Measurements from ENCODE around the gene TNNT3.

Gene TNNT3

DNA sequence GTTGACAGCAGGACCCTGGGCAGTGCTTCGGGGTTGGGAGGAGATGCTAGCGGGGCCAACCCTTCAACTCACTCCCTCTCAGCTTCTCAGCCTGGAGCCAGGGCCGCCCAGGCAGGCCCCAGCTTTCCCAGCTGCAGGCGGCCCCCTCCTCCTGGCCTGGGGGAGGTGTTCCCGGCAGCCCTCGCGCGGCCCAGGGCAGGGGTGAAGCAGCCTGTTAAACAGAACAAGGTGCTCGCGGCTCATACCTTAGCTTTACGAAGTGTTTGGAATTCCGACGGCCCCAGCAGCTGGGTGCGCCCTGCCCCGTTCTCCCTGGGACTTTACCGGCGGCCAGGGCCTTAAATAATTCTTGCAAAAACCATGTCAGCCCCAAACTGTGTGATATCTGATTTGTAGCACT lies 44.8 kb downstream of the TNNT3 start:
- DNase-seq = no peak

- no peak for DNase-seq
These were observed 45.5 kb downstream of the TNNT3 start for GRCh38 chr11:1964955-1965354.

- no peak for DNase-seq
These were observed 47.0 kb downstream of the TNNT3 start for GRCh38 chr11:1966531-1966930.

DNA sequence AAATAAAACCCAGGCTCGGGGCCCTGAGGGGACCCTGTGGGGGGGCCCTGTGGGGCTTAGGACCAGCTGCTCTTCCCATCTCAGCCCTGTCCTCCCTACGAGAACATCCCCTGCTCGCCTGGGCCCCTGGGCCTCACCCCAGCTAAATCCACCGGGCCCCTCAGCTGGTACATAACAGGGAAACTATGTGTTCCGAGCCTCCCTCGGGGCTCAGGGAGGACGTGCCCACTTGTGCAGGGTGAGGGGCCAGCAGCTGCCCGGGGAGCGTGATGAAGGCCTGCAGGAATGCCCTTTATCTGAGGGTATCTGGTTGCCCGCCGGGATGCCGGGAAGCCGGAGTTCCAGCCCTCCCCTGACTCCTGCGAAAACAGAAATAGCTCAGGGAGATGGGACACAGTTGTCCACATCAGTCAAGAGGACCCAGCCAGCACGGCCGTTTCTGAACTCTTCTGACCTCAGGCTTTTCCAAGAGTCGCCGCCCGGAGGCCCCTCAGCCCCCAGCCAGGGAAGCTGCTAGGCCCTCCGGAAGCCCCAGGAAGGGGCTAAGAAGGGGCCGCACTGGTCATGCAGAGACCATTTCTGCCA lies 48.2 kb downstream of the TNNT3 start:
- no peak for DNase-seq

- DNase-seq = no peak
These were observed 49.0 kb downstream of the TNNT3 start for GRCh38 chr11:1968454-1969002.

- no peak for DNase-seq
These were observed 49.5 kb downstream of the TNNT3 start for GRCh38 chr11:1969035-1969434.

DNA sequence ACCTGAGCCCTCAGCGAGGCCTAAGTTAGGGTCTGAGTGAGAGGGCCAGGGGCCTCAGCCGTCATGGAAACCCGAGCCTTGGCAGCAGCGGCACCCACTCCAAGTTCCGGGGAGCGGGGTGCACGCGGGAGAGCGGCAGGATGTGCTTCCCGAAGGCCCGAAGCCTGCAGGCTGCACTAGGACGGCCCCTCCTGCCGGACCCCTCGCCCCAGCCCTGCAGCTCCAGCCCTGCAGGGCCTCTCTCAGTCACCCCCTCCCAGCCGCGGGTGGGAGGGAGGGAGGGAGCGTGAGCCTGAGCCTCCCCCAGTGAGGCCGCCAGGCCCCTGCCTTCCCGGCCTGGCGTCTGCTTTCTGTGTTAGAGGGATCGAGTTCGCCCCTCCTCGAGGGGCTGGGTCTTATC lies 50.3 kb downstream of the TNNT3 start:
- no peak for DNase-seq

GRCh38 chr11:1970956-1971355 lies 51.5 kb downstream of the TNNT3 start:
- no peak for DNase-seq

DNA sequence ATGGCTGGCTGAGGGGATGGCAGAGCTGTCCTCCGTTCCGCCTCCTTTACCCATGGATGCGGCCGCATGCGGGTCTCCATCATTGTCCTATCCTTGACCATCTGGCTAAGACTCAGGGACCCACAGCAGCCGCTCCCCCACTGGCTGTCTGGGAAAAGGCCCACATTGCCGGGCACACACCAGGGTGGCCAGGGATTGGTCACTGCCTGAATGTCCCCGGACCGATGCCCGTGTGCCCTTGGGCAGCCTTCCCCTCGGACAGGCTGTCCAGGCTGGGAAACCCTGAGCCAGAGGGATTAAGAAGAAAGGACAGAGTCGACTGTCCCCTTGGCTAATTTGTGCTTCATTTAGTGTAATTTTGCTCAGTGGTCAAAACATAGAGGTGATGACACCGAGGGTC lies 55.7 kb downstream of the TNNT3 start:
- DNase-seq = no peak

DNA sequence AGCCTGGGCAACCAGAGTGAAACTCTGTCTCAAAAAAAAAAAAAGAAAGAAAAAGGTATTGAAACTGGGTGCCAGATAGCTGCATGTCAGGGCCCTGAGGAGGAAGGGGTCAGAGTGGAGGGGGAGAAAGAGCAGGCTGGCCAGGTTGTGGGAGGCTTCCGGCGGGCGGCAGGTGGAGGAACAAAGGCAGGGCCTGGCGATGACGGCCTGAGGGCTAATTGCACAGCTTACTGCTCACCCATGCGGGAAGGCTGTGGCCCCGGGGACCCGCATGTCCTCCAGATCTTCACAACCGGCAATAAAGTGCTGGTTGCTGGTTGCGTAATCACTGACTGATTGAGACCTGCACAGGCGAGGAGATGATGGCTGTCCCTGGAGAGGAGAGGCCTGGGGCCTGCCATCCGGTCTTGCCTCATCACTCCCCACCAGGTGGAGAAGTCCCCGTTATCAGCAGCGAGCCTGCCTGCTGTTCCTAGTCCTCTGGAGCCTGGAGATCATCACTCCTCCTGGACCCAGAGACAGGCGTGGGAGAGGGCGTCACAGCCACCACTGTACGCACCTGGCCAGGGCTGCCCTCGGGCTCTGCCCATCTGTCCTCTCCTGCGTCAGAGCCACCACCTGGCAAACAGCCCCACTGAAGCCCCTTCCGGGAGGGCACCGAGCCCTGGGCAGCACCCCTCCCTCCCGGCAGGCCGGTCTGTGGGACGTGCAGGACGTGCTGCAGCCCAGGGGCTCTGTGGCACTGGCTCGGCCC lies 59.4 kb downstream of the TNNT3 start:
- DNase-seq = no peak

GRCh38 chr11:1979607-1980006 lies 60.1 kb downstream of the TNNT3 start:
- no peak for DNase-seq

DNA sequence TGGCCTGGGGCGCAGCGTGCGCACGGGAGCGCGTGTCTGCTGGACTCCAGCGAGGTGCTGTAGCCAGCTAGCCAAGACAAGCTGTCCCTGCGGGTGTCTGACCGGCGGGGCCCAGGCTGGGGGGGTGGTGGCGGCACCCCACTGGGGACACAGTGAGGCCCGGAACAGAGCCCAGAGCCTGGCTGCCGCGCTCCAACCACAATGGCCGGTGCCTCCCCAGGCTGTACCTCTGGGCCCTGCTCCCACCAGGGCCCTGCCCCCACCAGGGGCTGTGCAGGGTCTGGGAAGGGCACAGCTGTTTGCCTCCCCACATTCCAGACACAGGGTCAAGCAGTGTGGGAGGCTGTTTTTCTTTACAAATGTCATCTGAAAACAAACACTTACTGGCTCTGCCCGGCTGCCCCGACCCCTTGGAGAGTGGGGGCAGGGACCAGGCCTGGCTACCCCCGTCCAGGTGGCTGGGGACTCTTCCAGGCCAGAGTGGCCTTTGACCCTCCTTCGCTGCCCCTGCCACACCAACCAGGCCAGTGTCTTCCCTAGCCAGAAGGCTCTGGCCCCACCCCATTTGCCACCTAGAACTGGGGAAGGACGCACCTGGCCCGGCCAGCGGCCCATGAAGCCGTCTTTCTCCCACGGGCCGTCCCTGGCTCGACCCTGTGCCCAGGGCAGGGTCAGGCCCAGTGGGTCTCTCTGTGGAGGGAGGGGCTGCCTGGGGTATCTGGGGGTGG lies 63.5 kb downstream of the TNNT3 start:
- DNase-seq = no peak

GRCh38 chr11:1983601-1983961 lies 64.1 kb downstream of the TNNT3 start:
- no peak for DNase-seq

DNA sequence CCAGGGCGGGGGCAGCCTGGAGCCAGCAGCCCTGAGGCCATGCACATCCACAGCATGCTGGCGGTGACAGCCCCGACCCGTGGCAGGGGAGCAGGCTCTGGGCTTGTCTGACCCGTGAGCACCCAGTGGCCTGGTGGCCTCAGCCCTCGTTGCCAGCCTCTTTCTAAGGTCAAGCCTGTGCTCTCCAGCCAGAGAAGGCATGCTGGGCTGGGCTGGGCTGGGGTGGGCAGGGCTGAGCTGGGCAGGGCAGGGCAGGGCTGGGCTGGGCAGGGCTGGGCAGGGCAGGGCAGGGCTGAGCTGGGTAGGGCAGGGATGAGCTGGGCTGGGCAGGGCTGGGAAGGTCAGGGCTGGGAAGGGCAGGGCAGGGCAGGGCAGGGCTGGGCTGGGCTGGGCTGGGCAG lies 67.5 kb downstream of the TNNT3 start:
- DNase-seq = no peak

DNA sequence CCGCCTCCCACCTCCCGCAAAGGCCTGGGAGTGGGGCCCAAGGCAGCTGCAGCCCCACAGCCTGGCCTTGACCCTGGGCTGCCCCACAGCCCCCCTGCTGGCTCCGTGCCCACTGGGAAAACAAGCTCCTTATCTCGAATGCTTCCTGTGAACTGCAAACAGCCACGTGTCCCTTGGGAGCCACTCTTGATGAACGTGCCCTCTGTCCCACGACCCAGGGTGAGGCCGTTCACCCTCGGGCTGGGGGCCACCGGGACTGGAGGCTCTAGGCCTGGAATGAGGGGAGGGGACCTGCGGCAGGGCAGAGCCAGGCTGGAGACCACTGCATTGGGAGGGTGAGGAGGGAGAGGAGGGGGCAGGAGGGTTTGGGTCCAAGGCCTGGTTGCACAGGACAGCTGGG lies 68.7 kb downstream of the TNNT3 start:
- no peak for DNase-seq
